Nasal cavity respiratory epithelium epithelial cell of viscerocranial mucosa (primary cell): ENCODE data around the gene CSGALNACT2. TPM values are rescaled to one million over a fixed set of nuclear protein-coding genes. Genes with fewer than 3 reads are reported as not detected.

Experiments used
- total RNA-seq: library from RNA; depleted of rRNA; stranded (reverse); fragments of >200 nt; gene quantifications from 2 replicates; pipeline ENCODE4 v1.2.3, GENCODE V29; 2014

CSGALNACT2 gene
- total RNA-seq, result 17.4 and 19.6 TPM in 2 replicates

GRCh38 chr10:43138021-43138756 lies at the start of gene CSGALNACT2:
CSGALNACT2 (plus strand) TSS chr10:43138445; CDS start chr10:43155150, 16,705 bp downstream.

Other genes starting within 250 kb of the CSGALNACT2 start
- 0.68 and 0.85 TPM in 2 replicates for gene RET, start 61.4 kb upstream of the CSGALNACT2 start, total RNA-seq
- gene RASGEF1A, start 128.6 kb downstream of the CSGALNACT2 start, total RNA-seq, result 9.6 and 14.1 TPM in 2 replicates
- not detected in 2 replicates for gene FXYD4, start 233.2 kb downstream of the CSGALNACT2 start, total RNA-seq